Neural cell (in vitro differentiated cells): ENCODE results near the gene SLC51A.

ENCODE experiments used
- EP300 ChIP-seq: fragments of 450-650 bp; conservative IDR thresholded peaks from 2 replicates; pipeline ENCODE4 v1.6.1; 2014; ENCODE audit warnings: antibody characterized with exemption, mild to moderate bottlenecking, moderate library complexity; ENCODE audit not compliant: poor library complexity, severe bottlenecking
- EZH2 ChIP-seq: fragments of 200-600, 300-800 bp; shearing (Covaris generic), sonication (generic); IDR thresholded peaks from 2 replicates; pipeline ENCODE4 v1.6.1; 2014; ENCODE audit warnings: antibody characterized with exemption, low read length, borderline replicate concordance, mild to moderate bottlenecking; ENCODE audit not compliant: insufficient read depth, poor library complexity, severe bottlenecking
- MXI1 ChIP-seq: fragments of 450-650 bp; conservative IDR thresholded peaks from 2 replicates; pipeline ENCODE4 v1.6.1; 2014; ENCODE audit warnings: antibody characterized with exemption, mild to moderate bottlenecking; ENCODE audit not compliant: poor library complexity, severe bottlenecking
- REST ChIP-seq: IDR thresholded peaks from 2 replicates; pipeline ENCODE4 v1.6.1; 2012; ENCODE audit warnings: borderline replicate concordance
- TF ChIP-seq, protein P1 (sequence below): fragments of 450-650 bp; IDR thresholded peaks from 2 replicates; pipeline ENCODE4 v1.5.1; 2014; ENCODE audit warnings: antibody characterized with exemption, mild to moderate bottlenecking, moderate library complexity; ENCODE audit not compliant: poor library complexity, severe bottlenecking

GRCh38 chr3:196281962-196282361 lies 65.6 kb downstream of the SLC51A start:
- TF ChIP-seq, protein P1, sequence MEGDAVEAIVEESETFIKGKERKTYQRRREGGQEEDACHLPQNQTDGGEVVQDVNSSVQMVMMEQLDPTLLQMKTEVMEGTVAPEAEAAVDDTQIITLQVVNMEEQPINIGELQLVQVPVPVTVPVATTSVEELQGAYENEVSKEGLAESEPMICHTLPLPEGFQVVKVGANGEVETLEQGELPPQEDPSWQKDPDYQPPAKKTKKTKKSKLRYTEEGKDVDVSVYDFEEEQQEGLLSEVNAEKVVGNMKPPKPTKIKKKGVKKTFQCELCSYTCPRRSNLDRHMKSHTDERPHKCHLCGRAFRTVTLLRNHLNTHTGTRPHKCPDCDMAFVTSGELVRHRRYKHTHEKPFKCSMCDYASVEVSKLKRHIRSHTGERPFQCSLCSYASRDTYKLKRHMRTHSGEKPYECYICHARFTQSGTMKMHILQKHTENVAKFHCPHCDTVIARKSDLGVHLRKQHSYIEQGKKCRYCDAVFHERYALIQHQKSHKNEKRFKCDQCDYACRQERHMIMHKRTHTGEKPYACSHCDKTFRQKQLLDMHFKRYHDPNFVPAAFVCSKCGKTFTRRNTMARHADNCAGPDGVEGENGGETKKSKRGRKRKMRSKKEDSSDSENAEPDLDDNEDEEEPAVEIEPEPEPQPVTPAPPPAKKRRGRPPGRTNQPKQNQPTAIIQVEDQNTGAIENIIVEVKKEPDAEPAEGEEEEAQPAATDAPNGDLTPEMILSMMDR, result no peak
- TF ChIP-seq EZH2 (no peak), EP300 (no peak), REST (no peak), MXI1 (no peak)
